Measurements from ENCODE around the gene VPS26C.

The VPS26C gene

DNA sequence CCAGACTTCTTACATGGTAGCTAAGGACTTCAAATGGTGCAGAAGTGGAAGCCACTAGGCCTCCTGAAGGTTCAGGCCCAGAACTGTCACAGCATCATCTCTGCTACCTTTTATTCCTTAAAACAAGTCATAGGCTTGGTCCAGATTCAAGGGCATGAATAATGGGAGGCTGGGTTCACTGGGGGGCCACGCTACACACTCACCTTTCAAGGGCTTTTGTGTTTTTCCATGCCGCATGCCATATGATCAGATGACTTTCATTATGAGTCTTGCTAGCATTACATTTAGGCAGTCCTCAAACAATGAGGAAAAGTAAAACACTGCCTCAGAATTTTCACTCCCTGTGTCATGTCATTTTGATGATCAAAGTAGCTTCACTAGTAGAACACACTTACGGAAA lies 83.4 kb downstream of the VPS26C start:
- no peaks in the 10 kb centered on the region for H3F3A ChIP-seq (ENCODE audit: insufficient read depth)
- no peak overlapping the region for H3K4me3 ChIP-seq (ENCODE audit: insufficient read depth, low read length, poor library complexity, severe bottlenecking)
- H3K9ac ChIP-seq (ENCODE audit: low read length), result no peak overlapping the region
- H3K27ac ChIP-seq (ENCODE audit: low read depth, low read length), result no peak overlapping the region
- no peaks in the 10 kb centered on the region for H3K79me2 ChIP-seq (ENCODE audit: insufficient read depth, low read length)
- no peak overlapping the region for H3K4me2 ChIP-seq (ENCODE audit: low read depth, low read length, poor library complexity, severe bottlenecking)
- no peaks in the 10 kb centered on the region for H3K27me3 ChIP-seq (ENCODE audit: low read length)
- no peak for TF ChIP-seq EZH2phosphoT487 (conservative IDR thresholded peaks at IDR 0.05; ENCODE audit: low read length)
- TF ChIP-seq, protein P1, sequence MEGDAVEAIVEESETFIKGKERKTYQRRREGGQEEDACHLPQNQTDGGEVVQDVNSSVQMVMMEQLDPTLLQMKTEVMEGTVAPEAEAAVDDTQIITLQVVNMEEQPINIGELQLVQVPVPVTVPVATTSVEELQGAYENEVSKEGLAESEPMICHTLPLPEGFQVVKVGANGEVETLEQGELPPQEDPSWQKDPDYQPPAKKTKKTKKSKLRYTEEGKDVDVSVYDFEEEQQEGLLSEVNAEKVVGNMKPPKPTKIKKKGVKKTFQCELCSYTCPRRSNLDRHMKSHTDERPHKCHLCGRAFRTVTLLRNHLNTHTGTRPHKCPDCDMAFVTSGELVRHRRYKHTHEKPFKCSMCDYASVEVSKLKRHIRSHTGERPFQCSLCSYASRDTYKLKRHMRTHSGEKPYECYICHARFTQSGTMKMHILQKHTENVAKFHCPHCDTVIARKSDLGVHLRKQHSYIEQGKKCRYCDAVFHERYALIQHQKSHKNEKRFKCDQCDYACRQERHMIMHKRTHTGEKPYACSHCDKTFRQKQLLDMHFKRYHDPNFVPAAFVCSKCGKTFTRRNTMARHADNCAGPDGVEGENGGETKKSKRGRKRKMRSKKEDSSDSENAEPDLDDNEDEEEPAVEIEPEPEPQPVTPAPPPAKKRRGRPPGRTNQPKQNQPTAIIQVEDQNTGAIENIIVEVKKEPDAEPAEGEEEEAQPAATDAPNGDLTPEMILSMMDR (IDR thresholded peaks at IDR 0.05; ENCODE audit: insufficient read depth, low read length, poor library complexity, severe bottlenecking), result no peak
- H4K20me1 ChIP-seq (ENCODE audit: low read depth, low read length), result no peaks in the 10 kb centered on the region
- peaks cover 28% of the 10 kb centered on the region; the same call in 1 of the 2 replicates for H3K36me3 ChIP-seq (ENCODE audit: low read length)
- H3K9me3 ChIP-seq (ENCODE audit: insufficient read depth, low read length), result no peaks in the 10 kb centered on the region
- no peak overlapping the region for H2AFZ ChIP-seq (ENCODE audit: low read depth, low read length, severe bottlenecking)
- no peaks in the 10 kb centered on the region for H3K9me2 ChIP-seq (replicated peaks; ENCODE audit: insufficient read depth, low read length)

DNA sequence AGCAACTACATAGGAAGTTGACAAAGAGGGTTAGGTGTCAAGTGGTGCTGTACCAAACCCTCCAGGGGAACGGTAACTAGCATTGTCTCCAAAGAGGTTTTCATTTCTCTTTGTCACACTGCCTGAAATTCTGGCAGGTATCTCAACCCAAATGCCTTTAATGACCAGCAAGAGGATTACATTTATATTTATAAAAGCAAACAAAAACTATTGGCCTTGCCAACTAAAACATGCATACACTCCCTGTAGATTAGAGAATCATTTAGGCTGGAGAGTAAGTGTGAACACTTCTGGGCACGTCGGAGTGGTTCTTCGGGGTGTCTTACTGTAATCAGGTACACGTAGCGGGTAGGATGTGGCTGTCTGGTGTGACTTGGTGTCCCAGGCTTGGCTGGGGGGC lies 84.9 kb downstream of the VPS26C start:
- Histone ChIP-seq H2AFZ (ENCODE audit: low read depth, low read length, severe bottlenecking) (no peak overlapping the region), H3K9me3 (ENCODE audit: insufficient read depth, low read length) (no peaks in the 10 kb centered on the region), H3K9me2 (replicated peaks; ENCODE audit: insufficient read depth, low read length) (no peaks in the 10 kb centered on the region), H3K36me3 (ENCODE audit: low read length) (peaks cover 17% of the 10 kb centered on the region; the same call in 1 of the 2 replicates), H3F3A (ENCODE audit: insufficient read depth) (no peaks in the 10 kb centered on the region), H3K4me2 (ENCODE audit: low read depth, low read length, poor library complexity, severe bottlenecking) (no peak overlapping the region), H4K20me1 (ENCODE audit: low read depth, low read length) (no peaks in the 10 kb centered on the region), H3K79me2 (ENCODE audit: insufficient read depth, low read length) (no peaks in the 10 kb centered on the region), H3K27ac (ENCODE audit: low read depth, low read length) (no peak overlapping the region), H3K4me3 (ENCODE audit: insufficient read depth, low read length, poor library complexity, severe bottlenecking) (no peak overlapping the region), H3K27me3 (ENCODE audit: low read length) (no peaks in the 10 kb centered on the region), H3K9ac (ENCODE audit: low read length) (no peak overlapping the region)
- TF ChIP-seq, protein P1 (IDR thresholded peaks at IDR 0.05; ENCODE audit: insufficient read depth, low read length, poor library complexity, severe bottlenecking), result no peak
- TF ChIP-seq EZH2phosphoT487 (conservative IDR thresholded peaks at IDR 0.05; ENCODE audit: low read length), result no peak

DNA sequence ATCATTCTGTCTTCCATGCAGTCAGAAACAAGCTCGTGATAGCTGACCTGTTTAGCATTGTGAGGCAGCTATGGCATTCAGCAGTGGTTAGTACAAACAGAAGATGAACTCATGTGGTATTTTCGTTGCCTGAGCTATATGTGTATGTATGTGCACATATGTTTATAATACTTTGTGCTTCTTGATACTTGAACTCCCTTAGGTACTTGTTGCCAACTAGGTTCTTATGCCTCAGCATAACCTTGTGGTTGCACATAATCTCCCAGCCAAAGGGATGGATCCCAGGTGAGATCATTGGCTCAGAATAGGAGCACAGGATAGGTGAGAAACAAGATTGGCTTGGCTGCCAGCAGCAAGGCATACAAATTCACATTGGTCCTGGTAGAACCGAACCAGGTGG lies 86.1 kb downstream of the VPS26C start:
- Histone ChIP-seq H3K4me2 (ENCODE audit: low read depth, low read length, poor library complexity, severe bottlenecking) (no peak overlapping the region), H3K4me3 (ENCODE audit: insufficient read depth, low read length, poor library complexity, severe bottlenecking) (no peak overlapping the region), H3K9me2 (replicated peaks; ENCODE audit: insufficient read depth, low read length) (no peaks in the 10 kb centered on the region), H3K9me3 (ENCODE audit: insufficient read depth, low read length) (no peaks in the 10 kb centered on the region), H3K27me3 (ENCODE audit: low read length) (no peaks in the 10 kb centered on the region), H3K36me3 (ENCODE audit: low read length) (peaks cover 13% of the 10 kb centered on the region; the same call in 1 of the 2 replicates), H3K9ac (ENCODE audit: low read length) (no peak overlapping the region), H4K20me1 (ENCODE audit: low read depth, low read length) (no peaks in the 10 kb centered on the region), H2AFZ (ENCODE audit: low read depth, low read length, severe bottlenecking) (no peak overlapping the region), H3K79me2 (ENCODE audit: insufficient read depth, low read length) (no peaks in the 10 kb centered on the region), H3F3A (ENCODE audit: insufficient read depth) (no peaks in the 10 kb centered on the region), H3K27ac (ENCODE audit: low read depth, low read length) (no peak overlapping the region)
- TF ChIP-seq EZH2phosphoT487 (conservative IDR thresholded peaks at IDR 0.05; ENCODE audit: low read length), result no peak
- TF ChIP-seq, protein P1 (IDR thresholded peaks at IDR 0.05; ENCODE audit: insufficient read depth, low read length, poor library complexity, severe bottlenecking), result no peak
